WTC11 (cell line): Measurements from ENCODE around the gene BCAT1. TPM values are rescaled to one million over a fixed set of nuclear protein-coding genes. Genes with fewer than 3 reads are reported as not detected.

Experiments used
- ATAC-seq: fragments of 200-7000 bp; cut with Tn5 transposase; 2 replicates; pipeline ENCODE4 v1.10.0; 2021; ENCODE audit warnings: mild to moderate bottlenecking, moderate library complexity
- CTCF ChIA-PET: fragments of 300-600 bp; sonication (Branson Sonifier 250); formaldehyde crosslinking; loops from one replicate; lab custom pipeline; 2021; ENCODE audit warnings: antibody characterized with exemption; lab: Charles Lee
- POLR2A ChIA-PET: fragments of 350-600 bp; sonication (Branson Sonifier 250); formaldehyde crosslinking; loops from one replicate; lab custom pipeline; 2021; ENCODE audit warnings: antibody characterized with exemption; lab: Charles Lee
- DNase-seq: peaks from one replicate; pipeline ENCODE4 v3.0.0; 2021; ENCODE audit warnings: low spot score
- H3K27ac Mint-ChIP-seq: 2 replicates; pipeline ENCODE4 v1.8.0; 2021; ENCODE audit warnings: mixed read lengths
- H3K27me3 Mint-ChIP-seq: 2 replicates; pipeline ENCODE4 v1.8.0; 2021; ENCODE audit warnings: low read depth, mild to moderate bottlenecking, moderate library complexity, mixed read lengths
- H3K36me3 Mint-ChIP-seq: 2 replicates; pipeline ENCODE4 v1.8.0; 2021; ENCODE audit warnings: mixed read lengths
- H3K4me1 Mint-ChIP-seq: 2 replicates; pipeline ENCODE4 v1.8.0; 2022; ENCODE audit warnings: mixed read lengths
- H3K4me3 Mint-ChIP-seq: 2 replicates; pipeline ENCODE4 v1.8.0; 2021; ENCODE audit warnings: mild to moderate bottlenecking, moderate library complexity, mixed read lengths
- H3K9me3 Mint-ChIP-seq: 2 replicates; pipeline ENCODE4 v1.8.0; 2021; ENCODE audit warnings: mixed read lengths
- CREB1 ChIP-seq: sonication (generic); formaldehyde crosslinking; IDR thresholded peaks from 2 replicates; pipeline ENCODE4 v1.8.0; 2023; ENCODE audit warnings: mild to moderate bottlenecking, missing genetic modification reagents
- CREM ChIP-seq: sonication (generic); formaldehyde crosslinking; IDR thresholded peaks from 2 replicates; pipeline ENCODE4 v1.8.1; 2022; ENCODE audit warnings: mild to moderate bottlenecking, missing genetic modification reagents, moderate library complexity
- GRHL2 ChIP-seq: fragments of 250-450 bp; sonication (Bioruptor Pico); IDR thresholded peaks from 2 replicates; pipeline ENCODE4 v1.8.0; 2022; ENCODE audit warnings: mild to moderate bottlenecking, moderate library complexity; ENCODE audit not compliant: insufficient replicate concordance, severe bottlenecking
- GTF2I ChIP-seq: fragments of 250-450 bp; sonication (Bioruptor Pico); conservative IDR thresholded peaks from 2 replicates; pipeline ENCODE4 v1.4.0; 2021; ENCODE audit warnings: mild to moderate bottlenecking
- HMGA2 ChIP-seq: fragments of 250-450 bp; sonication (Bioruptor Pico); IDR thresholded peaks from 2 replicates; pipeline ENCODE4 v1.4.0; 2021; ENCODE audit warnings: mild to moderate bottlenecking, moderate library complexity
- IRF2 ChIP-seq: sonication (generic); formaldehyde crosslinking; IDR thresholded peaks from 2 replicates; pipeline ENCODE4 v1.8.0; 2022; ENCODE audit warnings: low read depth, missing genetic modification reagents, borderline replicate concordance
- JUN ChIP-seq: sonication (generic); formaldehyde crosslinking; IDR thresholded peaks from 2 replicates; pipeline ENCODE4 v1.8.0; 2023; ENCODE audit warnings: mild to moderate bottlenecking, missing genetic modification reagents
- KAT7 ChIP-seq: sonication (generic); formaldehyde crosslinking; IDR thresholded peaks from 2 replicates; pipeline ENCODE4 v1.8.1; 2023; ENCODE audit warnings: missing genetic modification reagents, mild to moderate bottlenecking, borderline replicate concordance
- NR2C2 ChIP-seq: sonication (generic); formaldehyde crosslinking; IDR thresholded peaks from 2 replicates; pipeline ENCODE4 v1.8.0; 2022; ENCODE audit warnings: mild to moderate bottlenecking, missing genetic modification reagents
- OVOL2 ChIP-seq: fragments of 250-450 bp; sonication (Bioruptor Pico); IDR thresholded peaks from 2 replicates; pipeline ENCODE4 v1.9.0; 2021; ENCODE audit warnings: mild to moderate bottlenecking, borderline replicate concordance
- ZNF263 ChIP-seq: sonication (generic); formaldehyde crosslinking; IDR thresholded peaks from 2 replicates; pipeline ENCODE4 v1.8.1; 2022; ENCODE audit warnings: low read depth, mild to moderate bottlenecking, moderate library complexity, missing genetic modification reagents
- ZNF396 ChIP-seq: fragments of 250-450 bp; sonication (Bioruptor Pico); IDR thresholded peaks from 2 replicates; pipeline ENCODE4 v1.8.0; 2021; ENCODE audit warnings: mild to moderate bottlenecking, moderate library complexity, borderline replicate concordance
- ZNF416 ChIP-seq: fragments of 250-450 bp; sonication (Bioruptor Pico); IDR thresholded peaks from 2 replicates; pipeline ENCODE4 v1.9.0; 2021; ENCODE audit warnings: mild to moderate bottlenecking, inconsistent platforms
- ZNF671 ChIP-seq: fragments of 250-450 bp; sonication (Bioruptor Pico); IDR thresholded peaks from 2 replicates; pipeline ENCODE4 v1.8.0; 2021; ENCODE audit warnings: mild to moderate bottlenecking
- total RNA-seq: library from RNA; stranded (reverse); gene quantifications from 3 replicates; pipeline ENCODE4 v1.2.3, GENCODE V29; 2021
- TF ChIP-seq, protein P1 (sequence below): sonication (generic); formaldehyde crosslinking; IDR thresholded peaks from 2 replicates; pipeline ENCODE4 v1.8.0; 2022; ENCODE audit warnings: mild to moderate bottlenecking, missing genetic modification reagents
- TF ChIP-seq, protein P2 (sequence below): sonication (generic); formaldehyde crosslinking; IDR thresholded peaks from 2 replicates; pipeline ENCODE4 v1.8.0; 2023; ENCODE audit warnings: missing genetic modification reagents, mild to moderate bottlenecking, borderline replicate concordance
- TF ChIP-seq, protein P3 (sequence below): fragments of 250-450 bp; sonication (Bioruptor Pico); IDR thresholded peaks from 2 replicates; pipeline ENCODE4 v2.1.2; 2022; ENCODE audit warnings: mild to moderate bottlenecking, moderate library complexity
- TF ChIP-seq, protein P4 (sequence below): sonication (generic); formaldehyde crosslinking; IDR thresholded peaks from 2 replicates; pipeline ENCODE4 v1.8.1; 2023; ENCODE audit warnings: mild to moderate bottlenecking, missing genetic modification reagents, moderate library complexity
- TF ChIP-seq, protein P5 (sequence below): sonication (generic); formaldehyde crosslinking; IDR thresholded peaks from 2 replicates; pipeline ENCODE4 v1.8.0; 2022; ENCODE audit warnings: mild to moderate bottlenecking, missing genetic modification reagents
- TF ChIP-seq, protein P6 (sequence below): fragments of 250-450 bp; sonication (Bioruptor Pico); IDR thresholded peaks from 2 replicates; pipeline ENCODE4 v1.9.0; 2021; ENCODE audit warnings: mild to moderate bottlenecking, borderline replicate concordance

The BCAT1 gene
- total RNA-seq, 1 experiment from 2014 or later, result 267 TPM

DNA sequence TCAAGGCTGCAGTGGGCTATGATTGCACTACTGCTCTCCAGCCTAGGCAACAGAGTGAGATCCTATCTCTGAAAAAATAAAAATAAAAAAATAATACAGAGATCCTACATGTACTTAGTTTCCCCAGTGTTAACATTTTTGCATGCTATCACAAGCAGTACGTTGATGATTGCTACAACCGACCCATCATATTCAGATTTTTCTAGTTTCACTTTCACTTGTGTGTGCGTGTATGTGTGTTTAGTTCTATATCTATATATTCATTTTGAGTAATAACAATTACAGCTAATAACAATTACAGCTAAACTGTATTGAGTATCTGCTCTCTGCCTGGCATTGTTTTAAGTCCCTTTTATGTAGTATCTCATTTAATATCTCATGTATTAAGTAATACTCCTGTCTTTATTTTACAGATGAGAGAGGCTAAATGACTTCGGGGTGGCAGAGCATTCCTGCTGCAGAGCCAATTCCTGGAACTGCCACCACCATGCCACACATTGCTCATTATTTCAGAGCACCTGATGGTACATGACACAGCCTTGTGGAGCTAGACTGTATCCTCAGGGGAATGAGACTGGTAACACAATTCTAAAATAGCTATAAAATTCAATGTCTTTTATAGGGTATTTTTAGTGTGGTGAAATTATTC, 153.1 kb downstream of the BCAT1 start:
- Mint-ChIP-seq H3K27me3 (no peaks in the 10 kb centered on the region), H3K4me3 (no peak overlapping the region), H3K4me1 (0 out of 2 replicates have a peak, but pooled peaks cover 2% of the 10 kb centered on the region), H3K36me3 (no peaks in the 10 kb centered on the region), H3K9me3 (no peaks in the 10 kb centered on the region), H3K27ac (no peak overlapping the region)
- ChIA-PET CTCF (no interaction called here), POLR2A (no interaction called here)
- no peak for DNase-seq
- TF ChIP-seq ZNF263, result no peak
- no peak for TF ChIP-seq ZNF396 (CRISPR knock-in tag)
- no peak for TF ChIP-seq IRF2 (CRISPR knock-in tag)
- TF ChIP-seq, protein P1, sequence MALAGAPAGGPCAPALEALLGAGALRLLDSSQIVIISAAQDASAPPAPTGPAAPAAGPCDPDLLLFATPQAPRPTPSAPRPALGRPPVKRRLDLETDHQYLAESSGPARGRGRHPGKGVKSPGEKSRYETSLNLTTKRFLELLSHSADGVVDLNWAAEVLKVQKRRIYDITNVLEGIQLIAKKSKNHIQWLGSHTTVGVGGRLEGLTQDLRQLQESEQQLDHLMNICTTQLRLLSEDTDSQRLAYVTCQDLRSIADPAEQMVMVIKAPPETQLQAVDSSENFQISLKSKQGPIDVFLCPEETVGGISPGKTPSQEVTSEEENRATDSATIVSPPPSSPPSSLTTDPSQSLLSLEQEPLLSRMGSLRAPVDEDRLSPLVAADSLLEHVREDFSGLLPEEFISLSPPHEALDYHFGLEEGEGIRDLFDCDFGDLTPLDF (CRISPR knock-in tag), result no peak
- no peak for TF ChIP-seq KAT7 (CRISPR knock-in tag)
- TF ChIP-seq, protein P2, sequence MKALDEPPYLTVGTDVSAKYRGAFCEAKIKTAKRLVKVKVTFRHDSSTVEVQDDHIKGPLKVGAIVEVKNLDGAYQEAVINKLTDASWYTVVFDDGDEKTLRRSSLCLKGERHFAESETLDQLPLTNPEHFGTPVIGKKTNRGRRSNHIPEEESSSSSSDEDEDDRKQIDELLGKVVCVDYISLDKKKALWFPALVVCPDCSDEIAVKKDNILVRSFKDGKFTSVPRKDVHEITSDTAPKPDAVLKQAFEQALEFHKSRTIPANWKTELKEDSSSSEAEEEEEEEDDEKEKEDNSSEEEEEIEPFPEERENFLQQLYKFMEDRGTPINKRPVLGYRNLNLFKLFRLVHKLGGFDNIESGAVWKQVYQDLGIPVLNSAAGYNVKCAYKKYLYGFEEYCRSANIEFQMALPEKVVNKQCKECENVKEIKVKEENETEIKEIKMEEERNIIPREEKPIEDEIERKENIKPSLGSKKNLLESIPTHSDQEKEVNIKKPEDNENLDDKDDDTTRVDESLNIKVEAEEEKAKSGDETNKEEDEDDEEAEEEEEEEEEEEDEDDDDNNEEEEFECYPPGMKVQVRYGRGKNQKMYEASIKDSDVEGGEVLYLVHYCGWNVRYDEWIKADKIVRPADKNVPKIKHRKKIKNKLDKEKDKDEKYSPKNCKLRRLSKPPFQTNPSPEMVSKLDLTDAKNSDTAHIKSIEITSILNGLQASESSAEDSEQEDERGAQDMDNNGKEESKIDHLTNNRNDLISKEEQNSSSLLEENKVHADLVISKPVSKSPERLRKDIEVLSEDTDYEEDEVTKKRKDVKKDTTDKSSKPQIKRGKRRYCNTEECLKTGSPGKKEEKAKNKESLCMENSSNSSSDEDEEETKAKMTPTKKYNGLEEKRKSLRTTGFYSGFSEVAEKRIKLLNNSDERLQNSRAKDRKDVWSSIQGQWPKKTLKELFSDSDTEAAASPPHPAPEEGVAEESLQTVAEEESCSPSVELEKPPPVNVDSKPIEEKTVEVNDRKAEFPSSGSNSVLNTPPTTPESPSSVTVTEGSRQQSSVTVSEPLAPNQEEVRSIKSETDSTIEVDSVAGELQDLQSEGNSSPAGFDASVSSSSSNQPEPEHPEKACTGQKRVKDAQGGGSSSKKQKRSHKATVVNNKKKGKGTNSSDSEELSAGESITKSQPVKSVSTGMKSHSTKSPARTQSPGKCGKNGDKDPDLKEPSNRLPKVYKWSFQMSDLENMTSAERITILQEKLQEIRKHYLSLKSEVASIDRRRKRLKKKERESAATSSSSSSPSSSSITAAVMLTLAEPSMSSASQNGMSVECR, result no peak
- TF ChIP-seq OVOL2 (CRISPR knock-in tag), result no peak
- TF ChIP-seq, protein P3, sequence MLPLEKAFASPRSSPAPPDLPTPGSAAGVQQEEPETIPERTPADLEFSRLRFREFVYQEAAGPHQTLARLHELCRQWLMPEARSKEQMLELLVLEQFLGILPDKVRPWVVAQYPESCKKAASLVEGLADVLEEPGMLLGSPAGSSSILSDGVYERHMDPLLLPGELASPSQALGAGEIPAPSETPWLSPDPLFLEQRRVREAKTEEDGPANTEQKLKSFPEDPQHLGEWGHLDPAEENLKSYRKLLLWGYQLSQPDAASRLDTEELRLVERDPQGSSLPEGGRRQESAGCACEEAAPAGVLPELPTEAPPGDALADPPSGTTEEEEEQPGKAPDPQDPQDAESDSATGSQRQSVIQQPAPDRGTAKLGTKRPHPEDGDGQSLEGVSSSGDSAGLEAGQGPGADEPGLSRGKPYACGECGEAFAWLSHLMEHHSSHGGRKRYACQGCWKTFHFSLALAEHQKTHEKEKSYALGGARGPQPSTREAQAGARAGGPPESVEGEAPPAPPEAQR, result no peak
- ATAC-seq, result no peak

DNA sequence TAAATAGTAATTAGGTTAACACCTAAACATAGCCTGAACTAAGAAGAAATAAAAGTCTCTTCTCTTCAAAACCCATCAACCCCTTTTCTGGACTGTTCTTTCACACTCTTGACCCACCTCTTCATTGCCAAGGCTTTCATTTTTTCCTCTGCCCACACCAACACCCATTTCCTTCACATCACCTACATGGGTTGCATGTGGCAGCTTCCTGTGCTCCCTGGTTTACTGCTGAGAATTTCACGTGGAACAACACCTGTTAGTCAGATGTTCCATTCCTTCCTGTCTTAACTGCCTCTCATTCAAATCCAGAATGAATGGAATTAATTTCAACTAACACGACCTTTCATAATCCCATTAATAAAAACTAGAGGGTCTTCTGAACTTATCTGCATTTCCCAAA, 157.3 kb downstream of the BCAT1 start:
- ChIA-PET CTCF (no interaction called here), POLR2A (no interaction called here)
- Mint-ChIP-seq H3K27me3 (no peaks in the 10 kb centered on the region), H3K4me1 (no peaks in the 10 kb centered on the region), H3K27ac (no peak overlapping the region), H3K4me3 (no peak overlapping the region), H3K9me3 (no peaks in the 10 kb centered on the region), H3K36me3 (no peaks in the 10 kb centered on the region)
- ATAC-seq (no peak), DNase-seq (no peak)
- TF ChIP-seq NR2C2 (CRISPR knock-in tag) (no peak), CREM (CRISPR knock-in tag) (no peak), GRHL2 (CRISPR knock-in tag) (no peak), ZNF416 (no peak), ZNF671 (CRISPR knock-in tag) (no peak), GTF2I (CRISPR knock-in tag) (no peak), JUN (CRISPR knock-in tag) (no peak), CREB1 (CRISPR knock-in tag) (no peak), HMGA2 (no peak)
- TF ChIP-seq, protein P4, sequence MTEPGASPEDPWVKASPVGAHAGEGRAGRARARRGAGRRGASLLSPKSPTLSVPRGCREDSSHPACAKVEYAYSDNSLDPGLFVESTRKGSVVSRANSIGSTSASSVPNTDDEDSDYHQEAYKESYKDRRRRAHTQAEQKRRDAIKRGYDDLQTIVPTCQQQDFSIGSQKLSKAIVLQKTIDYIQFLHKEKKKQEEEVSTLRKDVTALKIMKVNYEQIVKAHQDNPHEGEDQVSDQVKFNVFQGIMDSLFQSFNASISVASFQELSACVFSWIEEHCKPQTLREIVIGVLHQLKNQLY (CRISPR knock-in tag), result no peak
- TF ChIP-seq, protein P3, result no peak
- TF ChIP-seq, protein P5, sequence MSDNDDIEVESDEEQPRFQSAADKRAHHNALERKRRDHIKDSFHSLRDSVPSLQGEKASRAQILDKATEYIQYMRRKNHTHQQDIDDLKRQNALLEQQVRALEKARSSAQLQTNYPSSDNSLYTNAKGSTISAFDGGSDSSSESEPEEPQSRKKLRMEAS (CRISPR knock-in tag), result no peak
- TF ChIP-seq, protein P6, sequence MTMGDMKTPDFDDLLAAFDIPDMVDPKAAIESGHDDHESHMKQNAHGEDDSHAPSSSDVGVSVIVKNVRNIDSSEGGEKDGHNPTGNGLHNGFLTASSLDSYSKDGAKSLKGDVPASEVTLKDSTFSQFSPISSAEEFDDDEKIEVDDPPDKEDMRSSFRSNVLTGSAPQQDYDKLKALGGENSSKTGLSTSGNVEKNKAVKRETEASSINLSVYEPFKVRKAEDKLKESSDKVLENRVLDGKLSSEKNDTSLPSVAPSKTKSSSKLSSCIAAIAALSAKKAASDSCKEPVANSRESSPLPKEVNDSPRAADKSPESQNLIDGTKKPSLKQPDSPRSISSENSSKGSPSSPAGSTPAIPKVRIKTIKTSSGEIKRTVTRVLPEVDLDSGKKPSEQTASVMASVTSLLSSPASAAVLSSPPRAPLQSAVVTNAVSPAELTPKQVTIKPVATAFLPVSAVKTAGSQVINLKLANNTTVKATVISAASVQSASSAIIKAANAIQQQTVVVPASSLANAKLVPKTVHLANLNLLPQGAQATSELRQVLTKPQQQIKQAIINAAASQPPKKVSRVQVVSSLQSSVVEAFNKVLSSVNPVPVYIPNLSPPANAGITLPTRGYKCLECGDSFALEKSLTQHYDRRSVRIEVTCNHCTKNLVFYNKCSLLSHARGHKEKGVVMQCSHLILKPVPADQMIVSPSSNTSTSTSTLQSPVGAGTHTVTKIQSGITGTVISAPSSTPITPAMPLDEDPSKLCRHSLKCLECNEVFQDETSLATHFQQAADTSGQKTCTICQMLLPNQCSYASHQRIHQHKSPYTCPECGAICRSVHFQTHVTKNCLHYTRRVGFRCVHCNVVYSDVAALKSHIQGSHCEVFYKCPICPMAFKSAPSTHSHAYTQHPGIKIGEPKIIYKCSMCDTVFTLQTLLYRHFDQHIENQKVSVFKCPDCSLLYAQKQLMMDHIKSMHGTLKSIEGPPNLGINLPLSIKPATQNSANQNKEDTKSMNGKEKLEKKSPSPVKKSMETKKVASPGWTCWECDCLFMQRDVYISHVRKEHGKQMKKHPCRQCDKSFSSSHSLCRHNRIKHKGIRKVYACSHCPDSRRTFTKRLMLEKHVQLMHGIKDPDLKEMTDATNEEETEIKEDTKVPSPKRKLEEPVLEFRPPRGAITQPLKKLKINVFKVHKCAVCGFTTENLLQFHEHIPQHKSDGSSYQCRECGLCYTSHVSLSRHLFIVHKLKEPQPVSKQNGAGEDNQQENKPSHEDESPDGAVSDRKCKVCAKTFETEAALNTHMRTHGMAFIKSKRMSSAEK, result no peak
